Measurements from ENCODE around the gene THRB.

The THRB gene

GRCh38 chr3:24343084-24343783 is 151.4 kb downstream of the THRB start:
- Histone ChIP-seq H2BK12ac (ENCODE audit: low read length) (no peak overlapping the region), H3K9me3 (replicated peaks in 1 of 2; ENCODE audit: control insufficient read depth in 2 of 2, insufficient read depth in 1 of 2, low read depth in 1 of 2, low read length in 2 of 2) (no peaks in the 10 kb centered on the region), H3K36me3 (replicated peaks in 1 of 2; ENCODE audit: control insufficient read depth in 2 of 2, insufficient read depth in 2 of 2, low read length in 2 of 2) (no peaks in the 10 kb centered on the region), H3K18ac (ENCODE audit: low read length) (no peak overlapping the region), H3K14ac (ENCODE audit: low read length) (no peak overlapping the region), H2BK5ac (ENCODE audit: low read length) (no peak overlapping the region), H3K27ac (replicated peaks; ENCODE audit: low read length) (no peak overlapping the region), H3K23ac (ENCODE audit: low read depth, low read length, poor library complexity) (no peak overlapping the region), H2BK15ac (ENCODE audit: low read length) (no peak overlapping the region), H2AK5ac (ENCODE audit: low read depth, low read length) (no peak overlapping the region), H3K27me3 (ENCODE audit: control insufficient read depth in 3 of 3, insufficient read depth in 3 of 3, low read depth in 1 of 3, low read length in 3 of 3) (no peaks in the 10 kb centered on the region), H4K91ac (ENCODE audit: low read depth, low read length, poor library complexity) (no peak overlapping the region), H3K4ac (ENCODE audit: low read length) (no peak overlapping the region), H3K4me3 (ENCODE audit: low read length in 2 of 2) (no peak overlapping the region), H2BK120ac (ENCODE audit: low read depth, low read length) (no peak overlapping the region), H3K4me1 (ENCODE audit: control insufficient read depth in 2 of 2, insufficient read depth in 1 of 2, low read depth in 1 of 2, low read length in 2 of 2) (no peaks in the 10 kb centered on the region), H2AFZ (ENCODE audit: low read length) (no peak overlapping the region), H3K4me2 (ENCODE audit: insufficient read depth, low read length, poor library complexity, severe bottlenecking) (no peak overlapping the region), H3K9ac (ENCODE audit: low read depth, low read length, poor library complexity) (no peak overlapping the region), H4K8ac (ENCODE audit: low read depth, low read length) (no peak overlapping the region), H3K79me1 (ENCODE audit: low read depth, low read length) (no peaks in the 10 kb centered on the region)
- no CpG with 5 or more reads among the region's 3 CpGs for WGBS, 2 donors (ENCODE audit: extremely low coverage in 2 of 2, insufficient read length in 2 of 2, insufficient replicate concordance in 1 of 2)
- no peak for DNase-seq (ENCODE audit: low spot score)

GRCh38 chr3:24342275-24342674 is 152.4 kb downstream of the THRB start:
- H2BK120ac ChIP-seq (ENCODE audit: low read depth, low read length), result no peak overlapping the region

GRCh38 chr3:24341668-24342067 is 153.0 kb downstream of the THRB start:
- Histone ChIP-seq H3K4ac (ENCODE audit: low read length) (no peak overlapping the region), H2AFZ (ENCODE audit: low read length) (no peak overlapping the region), H2BK15ac (ENCODE audit: low read length) (no peak overlapping the region), H3K14ac (ENCODE audit: low read length) (no peak overlapping the region), H2AK5ac (ENCODE audit: low read depth, low read length) (no peak overlapping the region), H3K4me1 (ENCODE audit: control insufficient read depth in 2 of 2, insufficient read depth in 1 of 2, low read depth in 1 of 2, low read length in 2 of 2) (no peaks in the 10 kb centered on the region), H4K8ac (ENCODE audit: low read depth, low read length) (no peak overlapping the region), H3K18ac (ENCODE audit: low read length) (no peak overlapping the region), H3K79me1 (ENCODE audit: low read depth, low read length) (no peaks in the 10 kb centered on the region), H3K4me2 (ENCODE audit: insufficient read depth, low read length, poor library complexity, severe bottlenecking) (no peak overlapping the region), H3K23ac (ENCODE audit: low read depth, low read length, poor library complexity) (no peak overlapping the region), H3K27ac (replicated peaks; ENCODE audit: low read length) (no peak overlapping the region), H2BK12ac (ENCODE audit: low read length) (no peak overlapping the region), H4K91ac (ENCODE audit: low read depth, low read length, poor library complexity) (no peak overlapping the region), H3K27me3 (ENCODE audit: control insufficient read depth in 3 of 3, insufficient read depth in 3 of 3, low read depth in 1 of 3, low read length in 3 of 3) (no peaks in the 10 kb centered on the region), H3K4me3 (ENCODE audit: low read length in 2 of 2) (no peak overlapping the region), H2BK120ac (ENCODE audit: low read depth, low read length) (no peak overlapping the region), H3K9ac (ENCODE audit: low read depth, low read length, poor library complexity) (no peak overlapping the region), H3K9me3 (replicated peaks in 1 of 2; ENCODE audit: control insufficient read depth in 2 of 2, insufficient read depth in 1 of 2, low read depth in 1 of 2, low read length in 2 of 2) (no peaks in the 10 kb centered on the region), H2BK5ac (ENCODE audit: low read length) (no peak overlapping the region), H3K36me3 (replicated peaks in 1 of 2; ENCODE audit: control insufficient read depth in 2 of 2, insufficient read depth in 2 of 2, low read length in 2 of 2) (no peaks in the 10 kb centered on the region)
- DNase-seq (ENCODE audit: low spot score), result no peak

More at GRCh38 chr3:24342275-24342674, 152.4 kb downstream of the THRB start:
- Histone ChIP-seq H3K4me3 (ENCODE audit: low read length in 2 of 2) (no peak overlapping the region), H3K79me1 (ENCODE audit: low read depth, low read length) (no peaks in the 10 kb centered on the region), H4K8ac (ENCODE audit: low read depth, low read length) (no peak overlapping the region), H3K4me1 (ENCODE audit: control insufficient read depth in 2 of 2, insufficient read depth in 1 of 2, low read depth in 1 of 2, low read length in 2 of 2) (no peaks in the 10 kb centered on the region), H3K9ac (ENCODE audit: low read depth, low read length, poor library complexity) (no peak overlapping the region), H2BK5ac (ENCODE audit: low read length) (no peak overlapping the region), H3K9me3 (replicated peaks in 1 of 2; ENCODE audit: control insufficient read depth in 2 of 2, insufficient read depth in 1 of 2, low read depth in 1 of 2, low read length in 2 of 2) (no peaks in the 10 kb centered on the region), H3K23ac (ENCODE audit: low read depth, low read length, poor library complexity) (no peak overlapping the region), H2AFZ (ENCODE audit: low read length) (no peak overlapping the region), H3K4me2 (ENCODE audit: insufficient read depth, low read length, poor library complexity, severe bottlenecking) (no peak overlapping the region), H3K27ac (replicated peaks; ENCODE audit: low read length) (no peak overlapping the region), H2BK15ac (ENCODE audit: low read length) (no peak overlapping the region), H2AK5ac (ENCODE audit: low read depth, low read length) (no peak overlapping the region), H2BK12ac (ENCODE audit: low read length) (no peak overlapping the region), H3K18ac (ENCODE audit: low read length) (peak overlapping the region; percentile 35), H3K4ac (ENCODE audit: low read length) (no peak overlapping the region), H3K14ac (ENCODE audit: low read length) (no peak overlapping the region), H3K27me3 (ENCODE audit: control insufficient read depth in 3 of 3, insufficient read depth in 3 of 3, low read depth in 1 of 3, low read length in 3 of 3) (no peaks in the 10 kb centered on the region), H3K36me3 (replicated peaks in 1 of 2; ENCODE audit: control insufficient read depth in 2 of 2, insufficient read depth in 2 of 2, low read length in 2 of 2) (no peaks in the 10 kb centered on the region), H4K91ac (ENCODE audit: low read depth, low read length, poor library complexity) (no peak overlapping the region)
- 100% methylated on average over 2 of the region's 4 CpGs; no CpG with 5 or more reads in 1 of the 2 donors for WGBS, 2 donors (ENCODE audit: extremely low coverage in 2 of 2, insufficient read length in 2 of 2, insufficient replicate concordance in 1 of 2)
- DNase-seq (ENCODE audit: low spot score), result no peak

- H3K18ac ChIP-seq (ENCODE audit: low read length), result no peak overlapping the region
- no peak overlapping the region for H2AFZ ChIP-seq (ENCODE audit: low read length)
- H3K27ac ChIP-seq (replicated peaks; ENCODE audit: low read length), result no peak overlapping the region
- H3K9ac ChIP-seq (ENCODE audit: low read depth, low read length, poor library complexity), result no peak overlapping the region
- no peak overlapping the region for H2BK120ac ChIP-seq (ENCODE audit: low read depth, low read length)
- no peak overlapping the region for H2AK5ac ChIP-seq (ENCODE audit: low read depth, low read length)
- H3K14ac ChIP-seq (ENCODE audit: low read length), result no peak overlapping the region
- no peak for DNase-seq (ENCODE audit: low spot score)
- H2BK12ac ChIP-seq (ENCODE audit: low read length), result no peak overlapping the region
- WGBS, 2 donors (ENCODE audit: extremely low coverage in 2 of 2, insufficient read length in 2 of 2, insufficient replicate concordance in 1 of 2), result no CpG with 5 or more reads among the region's 4 CpGs
- H3K4ac ChIP-seq (ENCODE audit: low read length), result no peak overlapping the region
- no peak overlapping the region for H2BK15ac ChIP-seq (ENCODE audit: low read length)
- no peak overlapping the region for H2BK5ac ChIP-seq (ENCODE audit: low read length)
- no peak overlapping the region for H3K4me2 ChIP-seq (ENCODE audit: insufficient read depth, low read length, poor library complexity, severe bottlenecking)
- no peaks in the 10 kb centered on the region for H3K27me3 ChIP-seq (ENCODE audit: control insufficient read depth in 3 of 3, insufficient read depth in 3 of 3, low read depth in 1 of 3, low read length in 3 of 3)
- H3K36me3 ChIP-seq (replicated peaks in 1 of 2; ENCODE audit: control insufficient read depth in 2 of 2, insufficient read depth in 2 of 2, low read length in 2 of 2), result no peaks in the 10 kb centered on the region
- H3K79me1 ChIP-seq (ENCODE audit: low read depth, low read length), result no peaks in the 10 kb centered on the region
- H4K91ac ChIP-seq (ENCODE audit: low read depth, low read length, poor library complexity), result no peak overlapping the region
- H3K23ac ChIP-seq (ENCODE audit: low read depth, low read length, poor library complexity), result no peak overlapping the region
- no peak overlapping the region for H3K4me3 ChIP-seq (ENCODE audit: low read length in 2 of 2)
- no peaks in the 10 kb centered on the region for H3K4me1 ChIP-seq (ENCODE audit: control insufficient read depth in 2 of 2, insufficient read depth in 1 of 2, low read depth in 1 of 2, low read length in 2 of 2)
- H3K9me3 ChIP-seq (replicated peaks in 1 of 2; ENCODE audit: control insufficient read depth in 2 of 2, insufficient read depth in 1 of 2, low read depth in 1 of 2, low read length in 2 of 2), result no peaks in the 10 kb centered on the region
- no peak overlapping the region for H4K8ac ChIP-seq (ENCODE audit: low read depth, low read length)
These were observed 153.7 kb downstream of the THRB start for GRCh38 chr3:24340966-24341365.
